GM12878 (cell line): Measurements from ENCODE around the gene CLN6.

Experiments
- HCFC1 ChIP-seq: fragments of 150-350 bp; IDR thresholded peaks from 2 replicates; pipeline ENCODE4 v1.6.1; 2014; ENCODE audit warnings: low read length
- HDAC2 ChIP-seq: fragments of 200-600 bp; sonication (generic); IDR thresholded peaks from 2 replicates; pipeline ENCODE4 v1.6.1; 2017
- JUND ChIP-seq: IDR thresholded peaks from 2 replicates; pipeline ENCODE4 v1.6.1; 2012; ENCODE audit warnings: low read depth, mild to moderate bottlenecking, low read length, improper control_type of control experiment, moderate library complexity
- MXI1 ChIP-seq: fragments of 150-350 bp; IDR thresholded peaks from 2 replicates; pipeline ENCODE4 v1.6.1; 2011; ENCODE audit warnings: low read depth, mild to moderate bottlenecking, inconsistent platforms, low read length, improper control_type of control experiment
- NFIC ChIP-seq: IDR thresholded peaks from 2 replicates; pipeline ENCODE4 v1.6.1; 2012; ENCODE audit warnings: low read depth, mild to moderate bottlenecking, inconsistent platforms, low read length, moderate library complexity
- SP1 ChIP-seq: IDR thresholded peaks from one replicate; pipeline ENCODE4 v1.6.1; 2011; ENCODE audit warnings: low read depth, low read length
- SUPT20H ChIP-seq: IDR thresholded peaks from 2 replicates; pipeline ENCODE4 v1.6.1; 2011; ENCODE audit warnings: low read depth, mild to moderate bottlenecking, low read length, moderate library complexity, borderline replicate concordance; ENCODE audit not compliant: control insufficient read depth
- WRNIP1 ChIP-seq: IDR thresholded peaks from 2 replicates; pipeline ENCODE4 v1.6.1; 2011; ENCODE audit warnings: low read depth, low read length, improper control_type of control experiment, borderline replicate concordance
- YY1 ChIP-seq: IDR thresholded peaks from 2 replicates; pipeline ENCODE4 v1.6.1; 2011; ENCODE audit warnings: low read depth, mild to moderate bottlenecking, low read length
- TF ChIP-seq, protein P1 (sequence below), 3 experiments: IDR thresholded peaks in 2 of 3; conservative IDR thresholded peaks in 1 of 3; 2 replicates each; pipeline ENCODE4 v1.5.1; 2011; ENCODE audit warnings: low read depth in 3 of 3, low read length in 3 of 3, mild to moderate bottlenecking in 3 of 3, control low read depth in 2 of 3, moderate library complexity in 2 of 3, inconsistent platforms in 1 of 3, mixed read lengths in 1 of 3; ENCODE audit not compliant: control insufficient read depth in 2 of 3, insufficient read depth in 1 of 3; ENCODE audit errors: extremely low read depth in 1 of 3
- TF ChIP-seq, protein P2 (sequence below): IDR thresholded peaks from 2 replicates; pipeline ENCODE4 v1.6.1; 2012; ENCODE audit warnings: mild to moderate bottlenecking, low read depth, low read length
- TF ChIP-seq, protein P3 (sequence below): IDR thresholded peaks from 2 replicates; pipeline ENCODE4 v1.6.1; 2012; ENCODE audit warnings: low read depth, low read length, improper control_type of control experiment

DNA sequence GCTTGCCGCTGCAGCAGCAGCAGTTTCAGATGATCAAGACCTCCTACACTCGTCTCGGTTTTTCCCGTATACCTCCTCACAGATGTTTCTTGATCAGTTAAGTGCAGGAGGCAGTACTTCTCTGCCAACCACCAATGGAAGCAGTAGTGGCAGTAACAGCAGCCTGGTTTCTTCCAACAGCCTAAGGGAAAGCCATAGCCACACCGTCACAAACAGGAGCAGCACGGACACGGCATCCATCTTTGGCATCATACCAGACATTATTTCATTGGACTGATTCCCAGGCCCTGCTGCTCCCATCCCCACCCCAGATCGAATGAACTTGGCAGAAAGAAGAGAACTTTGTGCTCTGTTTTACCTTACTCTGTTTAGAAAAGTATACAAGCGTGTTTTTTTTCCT, 42.0 kb downstream of the CLN6 start:
- TF ChIP-seq SUPT20H (no peak), JUND (no peak), HDAC2 (no peak), NFIC (no peak), WRNIP1 (no peak), MXI1 (no peak), HCFC1 (no peak), YY1 (no peak), SP1 (no peak)
- TF ChIP-seq, protein P1, sequence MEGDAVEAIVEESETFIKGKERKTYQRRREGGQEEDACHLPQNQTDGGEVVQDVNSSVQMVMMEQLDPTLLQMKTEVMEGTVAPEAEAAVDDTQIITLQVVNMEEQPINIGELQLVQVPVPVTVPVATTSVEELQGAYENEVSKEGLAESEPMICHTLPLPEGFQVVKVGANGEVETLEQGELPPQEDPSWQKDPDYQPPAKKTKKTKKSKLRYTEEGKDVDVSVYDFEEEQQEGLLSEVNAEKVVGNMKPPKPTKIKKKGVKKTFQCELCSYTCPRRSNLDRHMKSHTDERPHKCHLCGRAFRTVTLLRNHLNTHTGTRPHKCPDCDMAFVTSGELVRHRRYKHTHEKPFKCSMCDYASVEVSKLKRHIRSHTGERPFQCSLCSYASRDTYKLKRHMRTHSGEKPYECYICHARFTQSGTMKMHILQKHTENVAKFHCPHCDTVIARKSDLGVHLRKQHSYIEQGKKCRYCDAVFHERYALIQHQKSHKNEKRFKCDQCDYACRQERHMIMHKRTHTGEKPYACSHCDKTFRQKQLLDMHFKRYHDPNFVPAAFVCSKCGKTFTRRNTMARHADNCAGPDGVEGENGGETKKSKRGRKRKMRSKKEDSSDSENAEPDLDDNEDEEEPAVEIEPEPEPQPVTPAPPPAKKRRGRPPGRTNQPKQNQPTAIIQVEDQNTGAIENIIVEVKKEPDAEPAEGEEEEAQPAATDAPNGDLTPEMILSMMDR (IDR thresholded peaks at IDR 0.05 in 2 of 3, conservative IDR thresholded peaks at IDR 0.05 in 1 of 3; ENCODE audit: control insufficient read depth in 2 of 3, extremely low read depth in 1 of 3, insufficient read depth in 1 of 3, low read depth in 3 of 3, low read length in 3 of 3) = no peak
- TF ChIP-seq, protein P2, sequence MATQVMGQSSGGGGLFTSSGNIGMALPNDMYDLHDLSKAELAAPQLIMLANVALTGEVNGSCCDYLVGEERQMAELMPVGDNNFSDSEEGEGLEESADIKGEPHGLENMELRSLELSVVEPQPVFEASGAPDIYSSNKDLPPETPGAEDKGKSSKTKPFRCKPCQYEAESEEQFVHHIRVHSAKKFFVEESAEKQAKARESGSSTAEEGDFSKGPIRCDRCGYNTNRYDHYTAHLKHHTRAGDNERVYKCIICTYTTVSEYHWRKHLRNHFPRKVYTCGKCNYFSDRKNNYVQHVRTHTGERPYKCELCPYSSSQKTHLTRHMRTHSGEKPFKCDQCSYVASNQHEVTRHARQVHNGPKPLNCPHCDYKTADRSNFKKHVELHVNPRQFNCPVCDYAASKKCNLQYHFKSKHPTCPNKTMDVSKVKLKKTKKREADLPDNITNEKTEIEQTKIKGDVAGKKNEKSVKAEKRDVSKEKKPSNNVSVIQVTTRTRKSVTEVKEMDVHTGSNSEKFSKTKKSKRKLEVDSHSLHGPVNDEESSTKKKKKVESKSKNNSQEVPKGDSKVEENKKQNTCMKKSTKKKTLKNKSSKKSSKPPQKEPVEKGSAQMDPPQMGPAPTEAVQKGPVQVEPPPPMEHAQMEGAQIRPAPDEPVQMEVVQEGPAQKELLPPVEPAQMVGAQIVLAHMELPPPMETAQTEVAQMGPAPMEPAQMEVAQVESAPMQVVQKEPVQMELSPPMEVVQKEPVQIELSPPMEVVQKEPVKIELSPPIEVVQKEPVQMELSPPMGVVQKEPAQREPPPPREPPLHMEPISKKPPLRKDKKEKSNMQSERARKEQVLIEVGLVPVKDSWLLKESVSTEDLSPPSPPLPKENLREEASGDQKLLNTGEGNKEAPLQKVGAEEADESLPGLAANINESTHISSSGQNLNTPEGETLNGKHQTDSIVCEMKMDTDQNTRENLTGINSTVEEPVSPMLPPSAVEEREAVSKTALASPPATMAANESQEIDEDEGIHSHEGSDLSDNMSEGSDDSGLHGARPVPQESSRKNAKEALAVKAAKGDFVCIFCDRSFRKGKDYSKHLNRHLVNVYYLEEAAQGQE = no peak
- TF ChIP-seq, protein P3, sequence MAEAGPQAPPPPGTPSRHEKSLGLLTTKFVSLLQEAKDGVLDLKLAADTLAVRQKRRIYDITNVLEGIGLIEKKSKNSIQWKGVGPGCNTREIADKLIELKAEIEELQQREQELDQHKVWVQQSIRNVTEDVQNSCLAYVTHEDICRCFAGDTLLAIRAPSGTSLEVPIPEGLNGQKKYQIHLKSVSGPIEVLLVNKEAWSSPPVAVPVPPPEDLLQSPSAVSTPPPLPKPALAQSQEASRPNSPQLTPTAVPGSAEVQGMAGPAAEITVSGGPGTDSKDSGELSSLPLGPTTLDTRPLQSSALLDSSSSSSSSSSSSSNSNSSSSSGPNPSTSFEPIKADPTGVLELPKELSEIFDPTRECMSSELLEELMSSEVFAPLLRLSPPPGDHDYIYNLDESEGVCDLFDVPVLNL = no peak
